Activated CD8-positive, alpha-beta memory T cell treated with anti-CD3 and anti-CD28 coated beads for 24 hours (primary cell): ENCODE measurements around the gene HMX1.

Experiments used
- DNase-seq: peaks from one replicate; pipeline ENCODE4 v3.0.0-alpha.2; 2020

Gene HMX1

DNA sequence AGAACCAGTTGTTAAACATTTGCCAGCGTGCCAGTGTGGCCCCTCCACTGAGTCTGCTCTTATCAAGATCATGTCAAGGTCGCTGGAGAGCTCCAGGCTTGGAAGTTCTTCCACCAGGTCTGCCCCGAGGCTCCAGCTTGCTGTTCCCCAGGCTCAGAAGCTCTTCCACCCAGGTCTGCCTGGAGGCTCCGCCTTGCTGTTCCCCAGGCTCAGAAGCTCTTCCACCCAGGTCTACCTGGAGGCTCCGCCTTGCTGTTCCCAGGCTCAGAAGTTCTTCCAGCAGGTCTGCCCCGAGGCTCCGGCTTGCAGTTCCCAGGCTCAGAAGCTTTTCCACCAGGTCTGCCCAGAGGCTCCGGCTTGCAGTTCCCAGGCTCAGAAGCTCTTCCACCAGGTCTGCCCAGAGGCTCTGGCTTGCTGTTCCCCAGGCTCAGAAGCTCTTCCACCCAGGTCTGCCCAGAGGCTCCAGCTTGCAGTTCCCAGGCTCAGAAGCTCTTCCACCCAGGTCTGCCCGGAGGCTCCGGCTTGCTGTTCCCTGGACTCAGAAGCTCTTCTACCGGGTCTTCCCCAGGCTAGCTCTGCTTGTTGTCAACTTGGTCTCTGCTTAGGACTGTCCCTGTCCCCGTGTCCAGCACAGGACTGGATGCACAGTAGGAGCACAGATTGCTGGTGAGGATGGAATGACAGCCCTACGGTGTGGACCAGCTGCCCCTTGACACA lies 54.4 kb downstream of the HMX1 start:
- peak; percentile 33 for DNase-seq
